CD4-positive, CD25-positive, alpha-beta regulatory T cell (primary cell): ENCODE data around the gene INPP5F. TPM values are rescaled to one million over a fixed set of nuclear protein-coding genes. Genes with fewer than 3 reads are reported as not detected.

Experiments
- ATAC-seq, 2 donors: fragments of 150-1000 bp; cut with Tn5 transposase; one replicate each; pipeline ENCODE4 v1.10.0; 2021; ENCODE audit warnings: low read depth in 2 of 2, moderate number of reproducible peaks in 2 of 2, moderate library complexity in 1 of 2
- DNase-seq, 3 donors: peaks; one replicate each; pipeline versions ENCODE4 v3.0.0 to v3.0.0-alpha.2; 2012 to 2022; ENCODE audit warnings: mixed read lengths in 1 of 3
- H3K27ac ChIP-seq: one replicate; pipeline ENCODE4 v1.7.0; 2013; ENCODE audit warnings: mild to moderate bottlenecking, low read length; ENCODE audit not compliant: insufficient read depth, poor library complexity, severe bottlenecking
- H3K27me3 ChIP-seq: one replicate; pipeline ENCODE4 v1.7.0; 2013; ENCODE audit warnings: low read length; ENCODE audit not compliant: control insufficient read depth, insufficient read depth
- H3K36me3 ChIP-seq: one replicate; pipeline ENCODE4 v1.7.0; 2013; ENCODE audit warnings: mild to moderate bottlenecking, low read length, moderate library complexity; ENCODE audit not compliant: control insufficient read depth, insufficient read depth
- H3K4me1 ChIP-seq: 2 replicates; pipeline ENCODE4 v1.7.0; 2013; ENCODE audit warnings: mild to moderate bottlenecking, low read length; ENCODE audit not compliant: insufficient read depth, control insufficient read depth, poor library complexity, severe bottlenecking
- H3K4me3 ChIP-seq: one replicate; pipeline ENCODE4 v1.7.0; 2013; ENCODE audit warnings: low read depth, mild to moderate bottlenecking, low read length, moderate library complexity
- H3K9me3 ChIP-seq, 2 experiments: 1 replicate in 1 of 2; 2 replicates in 1 of 2; pipeline ENCODE4 v1.7.0; 2013; ENCODE audit warnings: low read length in 2 of 2, mild to moderate bottlenecking in 1 of 2, moderate library complexity in 1 of 2; ENCODE audit not compliant: control insufficient read depth in 2 of 2
- H3K27ac Mint-ChIP-seq, 3 donors: one replicate each; pipeline ENCODE4 v1.8.0; 2020 to 2022; ENCODE audit warnings: mild to moderate bottlenecking in 3 of 3, mixed read lengths in 3 of 3, moderate library complexity in 2 of 3
- H3K27me3 Mint-ChIP-seq: one replicate; pipeline ENCODE4 v1.8.0; 2022; ENCODE audit warnings: mild to moderate bottlenecking, mixed read lengths
- H3K36me3 Mint-ChIP-seq: one replicate; pipeline ENCODE4 v1.8.0; 2020; ENCODE audit warnings: mixed read lengths
- H3K4me1 Mint-ChIP-seq, 4 donors: one replicate each; pipeline ENCODE4 v1.8.0; 2020 to 2022; ENCODE audit warnings: mixed read lengths in 4 of 4, mild to moderate bottlenecking in 1 of 4
- H3K4me3 Mint-ChIP-seq, 4 donors: one replicate each; pipeline ENCODE4 v1.8.0; 2020 to 2022; ENCODE audit warnings: mild to moderate bottlenecking in 4 of 4, mixed read lengths in 4 of 4, moderate library complexity in 3 of 4
- H3K9me3 Mint-ChIP-seq, 7 donors: one replicate each; pipeline ENCODE4 v1.8.0; 2020 to 2022; ENCODE audit warnings: mixed read lengths in 7 of 7, mild to moderate bottlenecking in 3 of 7, moderate library complexity in 2 of 7
- polyA plus RNA-seq, 4 donors: library from polyadenylated mRNA; unstranded; fragments of 300-500 nt; fragmentation: Illumina TruSeq; gene quantifications; one replicate each; pipeline ENCODE4 v1.2.3, GENCODE V29; 2021
- total RNA-seq: library from RNA; stranded (reverse); gene quantifications from one replicate; pipeline ENCODE4 v1.2.3, GENCODE V29; 2022

Gene INPP5F
- total and polyA plus RNA-seq, 5 donors from 2014 or later, result 10.4 to 22.1 (median 11.2) TPM

- peak in 1 of 2 donors; percentile 25 for ATAC-seq
- H3K4me1 ChIP-seq, result peaks cover 15% of the 10 kb centered on the region
Observed at GRCh38 chr10:119801998-119802538, 76.2 kb downstream of the INPP5F start.

GRCh38 chr10:119803264-119803663 lies 77.4 kb downstream of the INPP5F start:
- no peak overlapping the region for H3K4me3 ChIP-seq

More at GRCh38 chr10:119801998-119802538, 76.2 kb downstream of the INPP5F start:
- Mint-ChIP-seq H3K4me3 (no peak overlapping the region), H3K36me3 (peaks cover 36% of the 10 kb centered on the region), H3K4me1 (peaks cover 4 to 17% (median 10%) of the 10 kb centered on the region in 4 donors), H3K9me3 (no peaks in the 10 kb centered on the region), H3K27ac (peak overlapping the region in 1 of 3 donors; percentile 44), H3K27me3 (no peaks in the 10 kb centered on the region)
- Histone ChIP-seq H3K27ac (no peak overlapping the region), H3K27me3 (no peaks in the 10 kb centered on the region), H3K9me3 (no peaks in the 10 kb centered on the region), H3K4me3 (no peak overlapping the region), H3K36me3 (peaks cover 33% of the 10 kb centered on the region)
- DNase-seq, result peak in 1 of 3 donors; percentile 24

GRCh38 chr10:119805702-119806230 lies 79.9 kb downstream of the INPP5F start:
- H3K36me3 Mint-ChIP-seq, result peaks cover 28% of the 10 kb centered on the region
- peaks cover 7 to 15% (median 12%) of the 10 kb centered on the region in 4 donors for H3K4me1 Mint-ChIP-seq
- no peak overlapping the region for H3K27ac Mint-ChIP-seq
- Histone ChIP-seq H3K27me3 (no peaks in the 10 kb centered on the region), H3K27ac (no peak overlapping the region), H3K4me3 (no peak overlapping the region), H3K4me1 (peaks cover 14% of the 10 kb centered on the region), H3K9me3 (no peaks in the 10 kb centered on the region), H3K36me3 (peaks cover 28% of the 10 kb centered on the region)
- H3K27me3 Mint-ChIP-seq, result no peaks in the 10 kb centered on the region
- H3K9me3 Mint-ChIP-seq, result no peaks in the 10 kb centered on the region
- DNase-seq (no peak), ATAC-seq (no peak)
- no peak overlapping the region for H3K4me3 Mint-ChIP-seq

More at GRCh38 chr10:119803264-119803663, 77.4 kb downstream of the INPP5F start:
- Histone ChIP-seq H3K9me3 (no peaks in the 10 kb centered on the region), H3K27me3 (no peaks in the 10 kb centered on the region), H3K36me3 (peaks cover 30% of the 10 kb centered on the region), H3K4me1 (peaks cover 15% of the 10 kb centered on the region), H3K27ac (no peak overlapping the region)
- no peak overlapping the region for H3K27ac Mint-ChIP-seq
- no peaks in the 10 kb centered on the region for H3K27me3 Mint-ChIP-seq
- ATAC-seq (no peak), DNase-seq (no peak)
- H3K9me3 Mint-ChIP-seq, result no peaks in the 10 kb centered on the region
- H3K4me3 Mint-ChIP-seq, result no peak overlapping the region
- H3K36me3 Mint-ChIP-seq, result peaks cover 31% of the 10 kb centered on the region
- peaks cover 7 to 17% (median 13%) of the 10 kb centered on the region in 4 donors for H3K4me1 Mint-ChIP-seq

GRCh38 chr10:119806334-119807130 lies 80.7 kb downstream of the INPP5F start:
- Histone ChIP-seq H3K36me3 (peaks cover 33% of the 10 kb centered on the region), H3K4me3 (no peak overlapping the region), H3K27me3 (no peaks in the 10 kb centered on the region), H3K4me1 (peaks cover 7% of the 10 kb centered on the region), H3K9me3 (no peaks in the 10 kb centered on the region), H3K27ac (no peak overlapping the region)
- H3K36me3 Mint-ChIP-seq, result peaks cover 30% of the 10 kb centered on the region
- peaks cover 2 to 10% (median 7%) of the 10 kb centered on the region in 4 donors for H3K4me1 Mint-ChIP-seq
- H3K4me3 Mint-ChIP-seq, result no peak overlapping the region
- no peak overlapping the region for H3K27ac Mint-ChIP-seq
- no peaks in the 10 kb centered on the region for H3K9me3 Mint-ChIP-seq
- DNase-seq (no peak), ATAC-seq (no peak)
- H3K27me3 Mint-ChIP-seq, result no peaks in the 10 kb centered on the region

GRCh38 chr10:119807960-119808697 lies 82.3 kb downstream of the INPP5F start:
- H3K4me3 Mint-ChIP-seq, result no peak overlapping the region
- no peak overlapping the region for H3K4me3 ChIP-seq
- DNase-seq (peak in 1 of 3 donors; percentile 46), ATAC-seq (peak in 1 of 2 donors; percentile 39)
- no peaks in the 10 kb centered on the region for H3K4me1 ChIP-seq
- no peaks in the 10 kb centered on the region for H3K9me3 ChIP-seq
- H3K27ac ChIP-seq, result no peak overlapping the region
- H3K27me3 ChIP-seq, result no peaks in the 10 kb centered on the region
- no peaks in the 10 kb centered on the region for H3K27me3 Mint-ChIP-seq
- H3K9me3 Mint-ChIP-seq, result no peaks in the 10 kb centered on the region
- H3K4me1 Mint-ChIP-seq, result peaks cover 2 to 10% (median 4%) of the 10 kb centered on the region in 4 donors
- peaks cover 39% of the 10 kb centered on the region for H3K36me3 Mint-ChIP-seq
- H3K27ac Mint-ChIP-seq, result peak overlapping the region in 2 of 3 donors; percentile 43 to 69
- peaks cover 43% of the 10 kb centered on the region for H3K36me3 ChIP-seq

GRCh38 chr10:119811122-119811521 lies 85.3 kb downstream of the INPP5F start:
- Mint-ChIP-seq H3K27me3 (no peaks in the 10 kb centered on the region), H3K36me3 (peaks cover 28% of the 10 kb centered on the region), H3K27ac (no peak overlapping the region), H3K9me3 (no peaks in the 10 kb centered on the region), H3K4me1 (peaks cover 0 to 6% (median 3%) of the 10 kb centered on the region in 4 donors), H3K4me3 (no peak overlapping the region)
- H3K4me1 ChIP-seq, result no peaks in the 10 kb centered on the region
- H3K9me3 ChIP-seq, result no peaks in the 10 kb centered on the region
- ATAC-seq (no peak), DNase-seq (no peak)
- no peak overlapping the region for H3K4me3 ChIP-seq
- no peaks in the 10 kb centered on the region for H3K27me3 ChIP-seq
- no peak overlapping the region for H3K27ac ChIP-seq
- H3K36me3 ChIP-seq, result peaks cover 40% of the 10 kb centered on the region

- Histone ChIP-seq H3K4me3 (no peak overlapping the region), H3K36me3 (peaks cover 36% of the 10 kb centered on the region), H3K27me3 (no peaks in the 10 kb centered on the region), H3K9me3 (no peaks in the 10 kb centered on the region), H3K4me1 (no peaks in the 10 kb centered on the region), H3K27ac (no peak overlapping the region)
- Mint-ChIP-seq H3K27ac (no peak overlapping the region), H3K27me3 (no peaks in the 10 kb centered on the region), H3K4me1 (peaks cover 2 to 6% (median 3%) of the 10 kb centered on the region in 4 donors), H3K4me3 (no peak overlapping the region), H3K36me3 (peaks cover 31% of the 10 kb centered on the region), H3K9me3 (no peaks in the 10 kb centered on the region)
- no peak for ATAC-seq
- no peak for DNase-seq
Observed at GRCh38 chr10:119812684-119813083, 86.8 kb downstream of the INPP5F start.
